Activated T-cell treated with anti-CD3 and anti-CD28 coated beads for 48 hours (primary cell): ENCODE data around the gene USP8.
A peak's percentile ranks its signal among the peaks of the same experiment; 100 is the strongest.
"Not testable (repeated sequence)": the region's sequence is repeated elsewhere in the genome, so short reads cannot be mapped to it uniquely, and the experiment has no call there.

Experiments used
- DNase-seq: peaks from one replicate; pipeline ENCODE4 v3.0.0-alpha.2; 2020; ENCODE audit warnings: low read depth

Gene USP8

GRCh38 chr15:50440932-50441331 lies 16.7 kb downstream of the USP8 start:
- no peak for DNase-seq

- no peak for DNase-seq
Measured at GRCh38 chr15:50452927-50453326, 28.7 kb downstream of the USP8 start.

- DNase-seq = no peak
Measured at GRCh38 chr15:50458348-50459112, 34.3 kb downstream of the USP8 start.

DNA sequence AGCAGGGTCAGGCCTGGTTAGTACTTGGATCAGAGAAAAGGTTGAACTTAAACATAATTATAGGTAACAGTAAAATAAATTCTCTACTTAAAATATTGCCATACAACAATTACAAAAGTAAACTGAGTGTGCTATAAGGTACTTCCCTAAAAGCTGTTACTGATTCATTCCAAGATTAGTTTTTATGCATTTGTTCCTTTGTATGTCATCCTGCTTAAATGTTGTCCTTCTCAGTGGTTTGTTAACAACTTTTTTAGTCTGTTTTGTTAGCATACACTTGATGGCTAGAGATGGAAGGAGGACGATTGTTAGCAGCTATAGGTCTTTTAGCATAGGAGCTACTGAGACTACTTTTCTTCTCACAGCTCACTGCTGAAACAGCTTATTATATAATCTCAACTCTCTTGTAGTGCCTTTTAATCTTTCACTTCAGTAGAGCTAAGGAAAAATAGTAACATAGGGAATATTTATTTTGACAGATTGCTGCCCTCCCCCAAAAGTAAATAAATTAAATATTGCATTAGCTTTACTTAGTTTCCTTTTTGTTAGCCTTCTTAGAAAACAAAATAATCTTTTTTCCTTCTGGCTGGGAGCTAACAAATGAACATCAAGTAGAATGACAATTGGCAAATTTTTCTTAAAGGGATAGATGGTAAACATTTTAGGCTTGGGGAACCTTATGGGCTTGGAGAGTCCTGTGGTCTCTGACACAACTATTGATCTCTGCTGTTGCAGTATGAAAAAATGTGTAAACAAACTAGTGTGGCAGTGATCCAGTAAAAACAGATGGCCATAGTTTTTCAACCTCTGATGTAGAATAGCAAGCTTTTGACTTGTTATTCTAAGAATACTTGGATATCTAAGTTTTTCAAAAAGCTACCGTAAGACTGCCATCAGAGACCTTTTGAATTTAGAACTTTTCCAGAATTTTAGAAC lies 39.5 kb downstream of the USP8 start:
- no peak for DNase-seq

GRCh38 chr15:50471072-50471471 lies 46.9 kb downstream of the USP8 start:
- no peak for DNase-seq

GRCh38 chr15:50476143-50476542 lies 51.9 kb downstream of the USP8 start:
- DNase-seq = no peak

- no peak for DNase-seq
Measured at GRCh38 chr15:50484781-50485180, 60.6 kb downstream of the USP8 start.

GRCh38 chr15:50485389-50485788 lies 61.2 kb downstream of the USP8 start:
- no peak for DNase-seq

DNA sequence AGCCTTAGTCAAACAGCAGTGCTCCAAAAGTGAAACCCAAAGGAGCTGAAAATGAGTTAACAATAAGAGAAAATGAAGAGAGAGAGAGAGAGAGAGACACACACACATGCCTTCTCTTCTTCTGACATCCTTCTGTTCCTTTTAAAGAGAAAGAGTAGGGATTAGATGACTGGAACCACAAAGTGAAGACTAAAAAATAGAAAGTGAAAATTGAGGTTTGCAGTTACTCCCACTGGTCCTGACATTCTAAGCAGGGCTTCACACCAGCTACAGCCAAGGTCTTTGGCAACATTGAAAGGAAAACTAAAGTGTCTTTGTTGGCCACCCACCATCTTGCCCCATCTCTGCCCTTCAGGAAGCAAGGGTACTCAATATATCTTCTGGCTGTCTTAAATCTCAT lies 63.1 kb downstream of the USP8 start:
- peak; percentile 5 for DNase-seq

GRCh38 chr15:50493625-50494024 lies 69.4 kb downstream of the USP8 start:
- no peak for DNase-seq

DNA sequence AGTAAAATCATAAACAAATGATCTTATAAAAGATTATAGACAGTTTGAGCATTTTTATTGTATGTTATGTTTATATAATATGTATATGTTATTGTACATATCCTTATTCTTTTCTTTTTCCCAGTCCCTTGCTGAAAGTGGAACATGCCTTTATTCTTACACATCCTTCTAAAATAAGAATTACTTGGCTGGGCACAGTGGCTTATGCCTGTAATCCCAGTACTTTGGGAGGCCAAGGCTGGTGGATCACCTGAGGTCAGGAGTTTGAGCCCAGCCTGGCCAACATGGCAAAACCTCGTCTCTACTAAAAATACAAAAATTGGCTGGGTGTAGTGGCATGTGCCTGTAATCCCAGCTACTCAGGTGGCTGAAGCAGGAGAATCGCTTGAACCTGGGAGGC lies 70.3 kb downstream of the USP8 start:
- not testable (repeated sequence) for DNase-seq

- no peak for DNase-seq
Measured at GRCh38 chr15:50496692-50497091, 72.5 kb downstream of the USP8 start.

DNA sequence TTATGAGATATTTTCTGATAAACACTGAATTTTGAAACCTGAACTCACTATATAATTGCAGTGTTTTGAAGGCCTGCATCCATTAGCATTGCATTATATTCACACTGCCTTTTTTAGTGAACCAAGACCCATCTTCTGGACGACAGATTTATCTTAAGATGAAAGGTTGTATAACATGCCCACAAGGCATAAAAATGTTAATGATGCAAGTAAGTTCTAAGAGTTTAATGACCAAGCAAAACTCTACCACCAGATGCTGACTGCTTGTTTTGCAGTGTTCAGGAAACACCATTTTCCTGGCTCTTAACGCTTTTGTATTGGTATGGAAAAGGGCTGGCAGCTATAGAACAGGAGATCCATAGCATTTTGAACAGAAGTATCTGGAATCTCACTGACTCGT lies 76.1 kb downstream of the USP8 start:
- DNase-seq = no peak

DNA sequence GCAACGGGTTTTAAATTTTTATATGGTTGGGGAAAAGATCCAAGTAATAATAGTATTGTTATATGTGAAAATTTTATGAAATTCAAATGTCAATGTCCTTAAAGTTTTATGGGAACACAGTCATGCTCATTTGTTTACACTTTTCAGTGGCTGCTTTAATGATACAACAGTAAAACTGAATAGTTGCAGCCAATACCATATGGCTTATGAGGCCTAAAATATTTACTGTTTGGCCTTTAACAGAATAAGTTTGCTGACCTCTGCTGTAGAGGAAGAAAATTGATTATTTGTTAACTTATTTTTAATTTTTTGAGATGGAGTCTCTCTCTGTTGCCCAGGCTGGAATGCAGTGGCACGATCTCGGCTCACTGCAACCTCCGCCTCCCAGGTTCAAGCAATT lies 77.6 kb downstream of the USP8 start:
- no peak for DNase-seq

DNA sequence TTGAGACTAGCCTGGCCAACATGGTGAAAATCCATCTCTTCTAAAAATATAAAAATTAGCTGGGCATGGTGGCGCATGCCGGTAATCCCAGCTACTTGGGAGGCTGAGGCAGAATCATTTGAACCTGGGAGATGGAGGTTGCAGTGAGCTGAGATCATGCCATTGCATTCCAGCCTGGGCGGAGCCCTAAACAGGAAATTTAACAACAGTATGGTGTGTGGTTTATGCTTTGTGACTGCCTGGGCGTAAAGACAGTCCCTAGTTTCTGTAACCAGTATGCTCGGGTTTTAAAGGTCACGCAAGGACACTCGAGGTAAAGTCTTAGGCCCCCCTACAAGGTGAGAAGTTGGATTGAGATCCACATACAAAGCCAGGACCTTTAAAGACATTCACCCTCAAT lies 78.9 kb downstream of the USP8 start:
- no peak for DNase-seq

- DNase-seq = not testable (repeated sequence)
Measured at GRCh38 chr15:50505656-50506055, 81.5 kb downstream of the USP8 start.

- DNase-seq = no peak
Measured at GRCh38 chr15:50506121-50506520, 81.9 kb downstream of the USP8 start.

DNA sequence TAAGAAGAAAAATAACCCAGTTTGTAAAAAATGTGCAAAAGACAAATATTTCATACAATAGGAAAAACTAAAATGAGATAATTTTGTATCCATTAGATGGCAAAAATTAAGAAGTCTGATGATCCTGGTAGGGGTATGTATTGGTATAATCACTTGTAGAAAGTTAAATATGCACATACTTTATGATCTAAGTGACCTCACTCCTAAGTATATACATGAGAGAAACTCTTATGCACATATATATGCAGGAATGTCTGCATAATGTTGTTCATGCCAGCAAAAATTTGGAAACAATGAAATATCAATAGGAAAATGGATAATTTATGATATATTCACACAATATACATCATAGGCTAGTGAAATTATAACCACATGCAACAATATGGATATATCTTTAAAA lies 88.8 kb downstream of the USP8 start:
- no peak for DNase-seq

- DNase-seq = no peak
Measured at GRCh38 chr15:50519740-50520425, 95.7 kb downstream of the USP8 start.

- DNase-seq = no peak
Measured at GRCh38 chr15:50523851-50524251, 99.6 kb downstream of the USP8 start.

DNA sequence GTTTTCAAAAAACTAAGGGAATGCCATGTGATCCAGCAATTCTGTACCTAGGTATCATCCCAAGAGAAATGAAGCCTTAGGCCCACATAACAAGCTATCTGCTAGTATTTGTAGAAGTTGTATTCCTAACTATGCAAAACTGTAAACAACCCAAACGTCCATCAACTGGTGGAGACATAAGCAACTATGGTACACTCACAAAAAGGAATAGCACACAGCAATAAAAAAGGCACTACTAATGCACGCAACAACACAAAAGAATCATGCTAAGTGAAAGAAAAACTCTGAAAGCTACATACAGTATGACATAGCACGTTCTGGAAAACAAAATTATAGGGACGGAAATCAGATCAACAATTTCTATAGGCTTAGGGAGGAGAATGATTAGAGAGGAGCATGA lies 107.0 kb downstream of the USP8 start:
- DNase-seq = no peak

- DNase-seq = no peak
Measured at GRCh38 chr15:50531766-50532165, 107.6 kb downstream of the USP8 start.

DNA sequence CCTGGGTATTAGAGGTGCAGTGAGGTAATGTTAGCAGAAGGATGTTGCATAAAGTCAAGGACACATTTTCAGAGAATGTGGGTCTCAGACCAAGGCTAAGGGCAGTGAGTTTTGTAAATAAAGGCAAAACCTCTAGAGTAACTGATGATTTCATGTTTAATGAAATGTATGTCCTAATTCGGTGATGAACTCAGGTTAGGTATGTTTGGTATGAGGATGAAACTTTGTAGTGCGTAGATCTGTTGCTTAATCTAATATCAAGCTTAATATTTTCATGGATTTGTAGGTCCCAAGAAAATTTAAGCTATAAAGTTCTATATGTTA lies 118.6 kb downstream of the USP8 start:
- DNase-seq = no peak
